GM21619 (cell line): Measurements from ENCODE around the gene GMDS.
A peak's percentile ranks its signal among the peaks of the same experiment; 100 is the strongest.

ENCODE experiments used
- ATAC-seq: cut with Tn5 transposase; IDR thresholded peaks from one replicate; pipeline ENCODE4 v1.9.1; 2021; ENCODE audit not compliant: unreplicated experiment

The GMDS gene

GRCh38 chr6:2242311-2242710, 3.1 kb downstream of the GMDS start:
- ATAC-seq, result no peak

GRCh38 chr6:2240961-2241360, 4.4 kb downstream of the GMDS start:
- ATAC-seq, result no peak

GRCh38 chr6:2237001-2237400, 8.4 kb downstream of the GMDS start:
- no peak for ATAC-seq

- no peak for ATAC-seq
Observed at GRCh38 chr6:2235777-2236495, 9.5 kb downstream of the GMDS start.

- ATAC-seq, result peak; percentile 76
Observed at GRCh38 chr6:2232445-2232844, 13.0 kb downstream of the GMDS start.

- no peak for ATAC-seq
Observed at GRCh38 chr6:2231438-2231837, 14.0 kb downstream of the GMDS start.

- peak; percentile 61 for ATAC-seq
Observed at GRCh38 chr6:2230659-2231277, 14.6 kb downstream of the GMDS start.

GRCh38 chr6:2229742-2230141, 15.7 kb downstream of the GMDS start:
- ATAC-seq, result no peak

- ATAC-seq, result no peak
Observed at GRCh38 chr6:2229039-2229438, 16.4 kb downstream of the GMDS start.

- ATAC-seq, result no peak
Observed at GRCh38 chr6:2228392-2228791, 17.0 kb downstream of the GMDS start.

- ATAC-seq, result no peak
Observed at GRCh38 chr6:2226775-2227174, 18.6 kb downstream of the GMDS start.

GRCh38 chr6:2225422-2226392, 19.7 kb downstream of the GMDS start:
- no peak for ATAC-seq

GRCh38 chr6:2224847-2225382, 20.5 kb downstream of the GMDS start:
- no peak for ATAC-seq

- peak; percentile 17 for ATAC-seq
Observed at GRCh38 chr6:2222275-2222842, 23.0 kb downstream of the GMDS start.

- ATAC-seq, result peak; percentile 57
Observed at GRCh38 chr6:2221726-2222274, 23.6 kb downstream of the GMDS start.

GRCh38 chr6:2220154-2220553, 25.3 kb downstream of the GMDS start:
- ATAC-seq, result no peak

GRCh38 chr6:2218866-2219265, 26.5 kb downstream of the GMDS start:
- no peak for ATAC-seq

- no peak for ATAC-seq
Observed at GRCh38 chr6:2216794-2217383, 28.5 kb downstream of the GMDS start.

- no peak for ATAC-seq
Observed at GRCh38 chr6:2215342-2215741, 30.1 kb downstream of the GMDS start.

- ATAC-seq, result no peak
Observed at GRCh38 chr6:2213086-2213485, 32.3 kb downstream of the GMDS start.
